ENCODE measurements around the gene CALCOCO1.

CALCOCO1 gene

GRCh38 chr12:53710091-53710490 is 17.2 kb downstream of the CALCOCO1 start:
- Histone ChIP-seq H3K9ac (ENCODE audit: low read length) (no peak overlapping the region), H4K20me1 (ENCODE audit: insufficient read depth, low read length) (no peaks in the 10 kb centered on the region), H3K27ac (ENCODE audit: low read length) (no peak overlapping the region)

GRCh38 chr12:53709671-53710070 is 17.6 kb downstream of the CALCOCO1 start:
- no peak overlapping the region for H3K4me2 ChIP-seq (ENCODE audit: low read length)
- H3K4me1 ChIP-seq (ENCODE audit: low read length): peaks cover 14% of the 10 kb centered on the region
- H3K4me3 ChIP-seq (ENCODE audit: low read length): no peak overlapping the region
- peaks cover 34% of the 10 kb centered on the region for H3K27me3 ChIP-seq (ENCODE audit: low read depth, low read length)
- no peak overlapping the region for H3K27ac ChIP-seq (ENCODE audit: low read length)
- no peak for TF ChIP-seq CTCF (IDR thresholded peaks at IDR 0.05; ENCODE audit: low read depth, low read length)
- no peak for TF ChIP-seq EZH2phosphoT487 (IDR thresholded peaks at IDR 0.05; ENCODE audit: low read depth)
- H3K79me2 ChIP-seq (ENCODE audit: low read length): no peaks in the 10 kb centered on the region
- H2AFZ ChIP-seq (ENCODE audit: low read depth, low read length): no peak overlapping the region
- H4K20me1 ChIP-seq (ENCODE audit: insufficient read depth, low read length): no peaks in the 10 kb centered on the region
- no peak overlapping the region for H3K9ac ChIP-seq (ENCODE audit: low read length)
- no peaks in the 10 kb centered on the region for H3K9me3 ChIP-seq (ENCODE audit: insufficient read depth, low read length)
- H3K36me3 ChIP-seq (replicated peaks; ENCODE audit: low read depth, low read length): no peaks in the 10 kb centered on the region

More at GRCh38 chr12:53710091-53710490, 17.2 kb downstream of the CALCOCO1 start:
- no peaks in the 10 kb centered on the region for H3K79me2 ChIP-seq (ENCODE audit: low read length)
- H3K9me3 ChIP-seq (ENCODE audit: insufficient read depth, low read length): no peaks in the 10 kb centered on the region
- no peak overlapping the region for H3K4me2 ChIP-seq (ENCODE audit: low read length)
- no peak for TF ChIP-seq CTCF (IDR thresholded peaks at IDR 0.05; ENCODE audit: low read depth, low read length)
- TF ChIP-seq EZH2phosphoT487 (IDR thresholded peaks at IDR 0.05; ENCODE audit: low read depth): no peak
- H2AFZ ChIP-seq (ENCODE audit: low read depth, low read length): no peak overlapping the region
- no peak overlapping the region for H3K4me3 ChIP-seq (ENCODE audit: low read length)
- peaks cover 14% of the 10 kb centered on the region for H3K4me1 ChIP-seq (ENCODE audit: low read length)
- H3K36me3 ChIP-seq (replicated peaks; ENCODE audit: low read depth, low read length): no peaks in the 10 kb centered on the region
- H3K27me3 ChIP-seq (ENCODE audit: low read depth, low read length): peaks cover 33% of the 10 kb centered on the region

GRCh38 chr12:53706080-53706479 is 21.2 kb downstream of the CALCOCO1 start:
- Histone ChIP-seq H3K4me3 (ENCODE audit: low read length) (no peak overlapping the region), H2AFZ (ENCODE audit: low read depth, low read length) (no peak overlapping the region), H3K9ac (ENCODE audit: low read length) (no peak overlapping the region), H3K79me2 (ENCODE audit: low read length) (no peaks in the 10 kb centered on the region), H3K4me1 (ENCODE audit: low read length) (peaks cover 7% of the 10 kb centered on the region), H3K27ac (ENCODE audit: low read length) (no peak overlapping the region), H3K36me3 (replicated peaks; ENCODE audit: low read depth, low read length) (no peaks in the 10 kb centered on the region), H4K20me1 (ENCODE audit: insufficient read depth, low read length) (no peaks in the 10 kb centered on the region), H3K27me3 (ENCODE audit: low read depth, low read length) (peaks cover 64% of the 10 kb centered on the region), H3K4me2 (ENCODE audit: low read length) (no peak overlapping the region), H3K9me3 (ENCODE audit: insufficient read depth, low read length) (no peaks in the 10 kb centered on the region)
- TF ChIP-seq CTCF (IDR thresholded peaks at IDR 0.05; ENCODE audit: low read depth, low read length): no peak
- no peak for TF ChIP-seq EZH2phosphoT487 (IDR thresholded peaks at IDR 0.05; ENCODE audit: low read depth)

GRCh38 chr12:53703756-53704155 is 23.5 kb downstream of the CALCOCO1 start:
- Histone ChIP-seq H3K27ac (ENCODE audit: low read length) (no peak overlapping the region), H3K9ac (ENCODE audit: low read length) (no peak overlapping the region), H3K4me1 (ENCODE audit: low read length) (peaks cover 5% of the 10 kb centered on the region; the same call in 1 of the 2 replicates), H4K20me1 (ENCODE audit: insufficient read depth, low read length) (no peaks in the 10 kb centered on the region), H2AFZ (ENCODE audit: low read depth, low read length) (no peak overlapping the region), H3K36me3 (replicated peaks; ENCODE audit: low read depth, low read length) (no peaks in the 10 kb centered on the region), H3K4me2 (ENCODE audit: low read length) (no peak overlapping the region), H3K79me2 (ENCODE audit: low read length) (no peaks in the 10 kb centered on the region), H3K9me3 (ENCODE audit: insufficient read depth, low read length) (no peaks in the 10 kb centered on the region), H3K27me3 (ENCODE audit: low read depth, low read length) (peaks cover 75% of the 10 kb centered on the region), H3K4me3 (ENCODE audit: low read length) (no peak overlapping the region)
- TF ChIP-seq CTCF (IDR thresholded peaks at IDR 0.05; ENCODE audit: low read depth, low read length) (no peak), EZH2phosphoT487 (IDR thresholded peaks at IDR 0.05; ENCODE audit: low read depth) (no peak)

All from OCI-LY3 (cell line).